Fibroblast of mammary gland (primary cell): ENCODE results near the gene NT5DC1.

Source experiments
- DNase-seq: peaks from one replicate; pipeline ENCODE4 v3.0.0-alpha.2; 2010; ENCODE audit warnings: low read depth
- H3K4me3 ChIP-seq: 2 replicates; pipeline ENCODE4 v1.5.1; 2011; ENCODE audit warnings: low read depth, mild to moderate bottlenecking, low read length, moderate library complexity; ENCODE audit not compliant: control insufficient read depth
- CTCF ChIP-seq: conservative IDR thresholded peaks from 2 replicates; pipeline ENCODE4 v1.5.1; 2011; ENCODE audit warnings: low read depth, low read length, inconsistent platforms; ENCODE audit not compliant: control insufficient read depth, insufficient read depth

NT5DC1 gene

DNA sequence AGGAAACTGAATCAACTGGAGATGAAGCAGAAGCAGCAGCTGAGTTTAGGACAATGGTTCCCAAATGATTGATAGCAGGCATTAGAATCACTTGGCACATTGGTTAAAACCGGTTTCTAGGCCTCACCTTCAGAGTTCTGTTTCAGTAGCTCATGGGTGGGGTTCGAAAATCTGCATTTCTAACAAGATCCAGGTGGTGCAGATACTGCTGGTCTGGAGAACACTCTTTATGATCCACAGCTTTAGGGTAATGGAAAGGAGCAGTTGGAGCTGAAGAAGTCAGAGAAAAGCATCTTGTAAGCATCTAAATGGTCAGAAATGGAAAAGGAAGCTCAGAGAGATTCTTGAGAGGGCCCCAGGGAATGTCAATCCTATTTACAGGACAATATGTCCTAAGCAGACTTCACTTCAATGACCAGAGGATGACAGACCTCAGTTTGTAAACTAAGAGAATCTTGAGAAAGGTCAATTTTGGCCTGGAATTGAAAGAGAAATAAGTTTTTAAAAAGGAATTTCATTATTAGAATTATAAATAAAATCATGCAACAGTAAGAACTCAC is 170.6 kb downstream of the NT5DC1 start:
- no peak overlapping the region for H3K4me3 ChIP-seq
- TF ChIP-seq CTCF, result no peak
- DNase-seq, result no peak

- H3K4me3 ChIP-seq, result peak overlapping the region; percentile 94
- TF ChIP-seq CTCF, result no peak
- DNase-seq, result no peak
These were observed 176.5 kb downstream of the NT5DC1 start for GRCh38 chr6:116277124-116277523.

DNA sequence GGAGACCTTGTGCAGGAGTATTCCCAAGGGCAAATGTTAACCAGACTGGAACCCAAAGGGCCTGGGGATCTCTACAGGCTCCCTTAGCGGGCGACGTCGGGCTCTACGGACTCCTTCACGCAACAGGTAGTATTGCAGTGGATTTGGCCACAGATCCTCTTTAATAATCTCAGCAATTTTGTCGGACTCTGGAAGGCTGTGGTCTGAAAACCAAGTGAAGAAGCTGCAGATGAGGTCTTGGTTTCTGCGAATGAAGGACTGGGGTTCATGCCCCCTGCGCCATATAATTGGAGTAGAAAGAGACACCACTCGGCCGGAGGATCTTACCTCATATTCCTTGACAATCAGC is 177.8 kb downstream of the NT5DC1 start:
- peak overlapping the region; percentile 94 for H3K4me3 ChIP-seq
- TF ChIP-seq CTCF, result no peak
- DNase-seq, result no peak

- peak; percentile 62 for DNase-seq
- H3K4me3 ChIP-seq, result peak overlapping the region; percentile 94
- no peak for TF ChIP-seq CTCF
These were observed 178.2 kb downstream of the NT5DC1 start for GRCh38 chr6:116278854-116279231.

DNA sequence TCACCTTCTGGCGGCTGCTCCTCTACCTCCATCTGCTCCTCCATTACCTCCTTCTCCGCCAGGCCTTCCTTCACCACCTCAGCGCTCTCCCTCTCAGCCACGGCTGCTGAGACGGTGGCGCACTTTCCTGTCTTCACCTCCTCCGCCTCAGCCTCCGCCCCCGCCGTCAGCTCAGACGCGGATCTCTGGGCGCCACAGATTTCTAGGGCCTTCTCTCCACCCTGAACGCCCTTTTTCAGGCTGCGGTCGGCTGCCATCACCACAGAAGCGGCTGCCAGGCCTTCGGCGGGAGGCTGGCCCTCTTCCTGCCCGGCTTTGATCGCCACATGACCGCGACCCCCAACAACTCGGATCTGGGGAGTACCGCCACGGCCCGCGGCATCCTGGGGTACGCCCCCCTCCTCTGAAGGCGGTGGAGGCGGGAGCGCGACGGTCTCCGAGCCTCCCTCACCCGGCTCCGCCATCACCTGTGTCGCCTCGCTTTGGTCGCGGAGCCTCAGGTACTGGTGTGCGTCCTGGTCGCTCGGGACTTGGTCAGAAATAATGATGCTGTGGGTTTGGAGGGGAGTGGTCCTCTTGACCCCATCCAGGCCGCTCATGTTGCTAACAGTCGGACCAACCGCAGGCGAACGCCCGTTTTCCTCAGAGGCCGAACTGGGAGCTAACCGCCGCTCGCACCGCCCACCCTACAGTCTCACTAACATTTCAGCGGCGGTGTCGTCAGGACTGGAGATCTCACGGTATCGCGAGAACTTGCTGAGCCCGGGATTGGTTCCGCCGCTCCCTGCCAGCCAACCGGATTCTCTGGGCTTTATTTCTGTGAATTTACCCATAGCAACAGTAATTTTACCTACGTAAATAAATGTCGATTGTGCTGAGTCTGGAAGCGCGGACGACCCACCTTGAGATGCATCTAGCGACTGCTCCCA is 178.8 kb downstream of the NT5DC1 start, which contains the start of gene TSPYL1:
TSPYL1 (minus strand) TSS at position 699 of the 929 bp plus-strand sequence; CDS start at position 599, 100 bp downstream.
- no peak for TF ChIP-seq CTCF
- peak; percentile 97 for DNase-seq
- H3K4me3 ChIP-seq, result peak within 1 kb of the TSS; percentile 94

- TF ChIP-seq CTCF, result no peak
- peak overlapping the region; percentile 94 for H3K4me3 ChIP-seq
- DNase-seq, result peak; percentile 30
These were observed 179.7 kb downstream of the NT5DC1 start for GRCh38 chr6:116280161-116280932.
